Limb (tissue), 2 donors: ENCODE data around the gene DENND1B.
"Not testable (repeated sequence)": the region's sequence is repeated elsewhere in the genome, so short reads cannot be mapped to it uniquely, and the experiment has no call there.

Experiments
- DNase-seq, 2 donors: peaks; one replicate each; pipeline ENCODE4 v3.0.0-alpha.2; 2016; ENCODE audit errors: extremely low spot score in 2 of 2

Gene DENND1B

GRCh38 chr1:197745911-197746310, 29.4 kb downstream of the DENND1B start:
- no peak for DNase-seq

- no peak for DNase-seq
Observed at GRCh38 chr1:197744979-197745378, 30.3 kb downstream of the DENND1B start.

- DNase-seq, result no peak
Observed at GRCh38 chr1:197743578-197743977, 31.7 kb downstream of the DENND1B start.

GRCh38 chr1:197740992-197741391, 34.3 kb downstream of the DENND1B start:
- DNase-seq, result no peak

- DNase-seq, result no peak
Observed at GRCh38 chr1:197738927-197739326, 36.4 kb downstream of the DENND1B start.

- no peak for DNase-seq
Observed at GRCh38 chr1:197737916-197738315, 37.4 kb downstream of the DENND1B start.

GRCh38 chr1:197736685-197737084, 38.6 kb downstream of the DENND1B start:
- no peak for DNase-seq

- DNase-seq, result no peak
Observed at GRCh38 chr1:197735461-197735860, 39.8 kb downstream of the DENND1B start.

GRCh38 chr1:197733324-197733723, 42.0 kb downstream of the DENND1B start:
- no peak for DNase-seq

- DNase-seq, result no peak
Observed at GRCh38 chr1:197732187-197732586, 43.1 kb downstream of the DENND1B start.

- DNase-seq, result no peak
Observed at GRCh38 chr1:197731449-197731848, 43.8 kb downstream of the DENND1B start.

GRCh38 chr1:197725976-197726375, 49.3 kb downstream of the DENND1B start:
- DNase-seq, result no peak

- no peak for DNase-seq
Observed at GRCh38 chr1:197725044-197725443, 50.2 kb downstream of the DENND1B start.

GRCh38 chr1:197715806-197716205, 59.5 kb downstream of the DENND1B start:
- DNase-seq, result no peak

- no peak for DNase-seq
Observed at GRCh38 chr1:197706601-197707000, 68.7 kb downstream of the DENND1B start.

- no peak for DNase-seq
Observed at GRCh38 chr1:197705941-197706340, 69.3 kb downstream of the DENND1B start.

- DNase-seq, result not testable (repeated sequence)
Observed at GRCh38 chr1:197700688-197701087, 74.6 kb downstream of the DENND1B start.

- DNase-seq, result no peak
Observed at GRCh38 chr1:197696372-197696771, 78.9 kb downstream of the DENND1B start.

- no peak for DNase-seq
Observed at GRCh38 chr1:197695961-197696360, 79.3 kb downstream of the DENND1B start.

GRCh38 chr1:197692965-197693364, 82.3 kb downstream of the DENND1B start:
- DNase-seq, result no peak

GRCh38 chr1:197691816-197692215, 83.5 kb downstream of the DENND1B start:
- DNase-seq, result no peak

- DNase-seq, result no peak
Observed at GRCh38 chr1:197690074-197690473, 85.2 kb downstream of the DENND1B start.

- DNase-seq, result no peak
Observed at GRCh38 chr1:197688233-197688632, 87.0 kb downstream of the DENND1B start.

GRCh38 chr1:197686702-197687355, 88.5 kb downstream of the DENND1B start:
- no peak for DNase-seq
